Activated naive CD8-positive, alpha-beta T cell treated with anti-CD3 and anti-CD28 coated beads, Interleukin-2, amount 50 U/mL, for 24 hours (primary cell): ENCODE data around the gene AOAH.

Experiments used
- ATAC-seq: fragments of 150-1000 bp; cut with Tn5 transposase; one replicate; pipeline ENCODE4 v1.10.0; 2021
- DNase-seq: peaks from one replicate; pipeline ENCODE4 v3.0.0; 2021
- H3K27ac Mint-ChIP-seq: one replicate; pipeline ENCODE4 v1.8.0; 2021; ENCODE audit warnings: mild to moderate bottlenecking, mixed read lengths
- H3K27me3 Mint-ChIP-seq: one replicate; pipeline ENCODE4 v1.8.0; 2021; ENCODE audit warnings: mixed read lengths
- H3K36me3 Mint-ChIP-seq: one replicate; pipeline ENCODE4 v1.8.0; 2021; ENCODE audit warnings: low read depth, mixed read lengths
- H3K4me1 Mint-ChIP-seq: one replicate; pipeline ENCODE4 v1.8.0; 2021; ENCODE audit warnings: mixed read lengths
- H3K4me3 Mint-ChIP-seq: one replicate; pipeline ENCODE4 v1.8.0; 2021; ENCODE audit warnings: mild to moderate bottlenecking, moderate library complexity, mixed read lengths
- H3K9me3 Mint-ChIP-seq: one replicate; pipeline ENCODE4 v1.8.0; 2021; ENCODE audit warnings: mixed read lengths

Gene AOAH

GRCh38 chr7:36589391-36589790, 134.9 kb downstream of the AOAH start:
- H3K36me3 Mint-ChIP-seq: peaks cover 6% of the 10 kb centered on the region
- H3K4me3 Mint-ChIP-seq: no peak overlapping the region
- no peaks in the 10 kb centered on the region for H3K9me3 Mint-ChIP-seq
- no peaks in the 10 kb centered on the region for H3K4me1 Mint-ChIP-seq
- H3K27ac Mint-ChIP-seq: no peak overlapping the region
- no peak for ATAC-seq
- DNase-seq: no peak
- no peaks in the 10 kb centered on the region for H3K27me3 Mint-ChIP-seq

GRCh38 chr7:36583318-36583717, 141.0 kb downstream of the AOAH start:
- Mint-ChIP-seq H3K9me3 (peaks cover 8% of the 10 kb centered on the region), H3K36me3 (peaks cover 13% of the 10 kb centered on the region), H3K27ac (no peak overlapping the region), H3K4me3 (no peak overlapping the region), H3K27me3 (no peaks in the 10 kb centered on the region), H3K4me1 (peaks cover 15% of the 10 kb centered on the region)
- ATAC-seq: peak; percentile 91
- DNase-seq: no peak

GRCh38 chr7:36575832-36576231, 148.5 kb downstream of the AOAH start:
- Mint-ChIP-seq H3K4me1 (peaks cover 12% of the 10 kb centered on the region), H3K36me3 (peaks cover 30% of the 10 kb centered on the region), H3K27ac (no peak overlapping the region), H3K4me3 (no peak overlapping the region), H3K27me3 (no peaks in the 10 kb centered on the region), H3K9me3 (peaks cover 13% of the 10 kb centered on the region)
- ATAC-seq (no peak), DNase-seq (no peak)

DNA sequence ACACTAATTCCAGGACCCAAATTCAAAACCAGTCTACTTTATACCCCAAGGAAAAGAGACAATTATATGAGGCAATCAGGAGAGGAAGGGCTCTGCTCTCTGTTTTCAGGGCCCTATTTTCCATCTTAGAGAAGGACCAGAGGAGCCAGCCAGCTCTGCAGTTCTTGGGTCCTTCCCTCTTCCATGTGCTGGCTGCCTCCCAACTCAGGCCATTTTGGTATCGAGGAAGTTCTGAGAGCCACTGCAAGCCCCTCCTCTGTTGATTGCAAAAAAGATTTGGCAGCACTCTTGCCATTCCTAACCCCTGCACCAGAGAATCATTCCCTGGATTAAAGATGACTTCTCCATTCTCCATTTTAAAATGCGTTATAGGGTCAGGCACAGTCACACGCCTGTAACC, 151.2 kb downstream of the AOAH start:
- Mint-ChIP-seq H3K27me3 (no peaks in the 10 kb centered on the region), H3K4me1 (peaks cover 19% of the 10 kb centered on the region)

DNA sequence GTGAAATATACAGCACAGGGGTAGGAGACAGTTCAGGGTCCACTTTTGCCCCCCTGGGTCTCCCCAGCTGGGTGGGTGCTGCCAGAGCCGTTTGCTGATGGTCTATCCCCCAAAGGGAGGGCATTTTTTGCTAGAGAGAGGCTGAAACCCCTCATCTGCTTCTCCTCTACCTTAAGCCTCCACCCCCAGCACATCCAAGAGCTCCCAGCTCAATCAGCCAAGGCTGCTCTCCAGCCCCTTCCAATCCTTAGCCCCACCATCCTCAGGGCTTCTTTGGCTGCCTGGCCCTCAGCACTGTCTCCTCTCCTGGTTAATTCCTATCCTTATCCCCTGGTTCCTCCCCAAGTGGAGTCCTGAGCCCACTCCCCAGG, 153.1 kb downstream of the AOAH start:
- Mint-ChIP-seq H3K4me3 (no peak overlapping the region), H3K4me1 (peaks cover 18% of the 10 kb centered on the region), H3K27me3 (no peaks in the 10 kb centered on the region), H3K27ac (peak overlapping the region; percentile 11), H3K9me3 (no peaks in the 10 kb centered on the region), H3K36me3 (peaks cover 12% of the 10 kb centered on the region)
- DNase-seq (no peak), ATAC-seq (no peak)

More for the DNA sequence above, 151.2 kb downstream of the AOAH start:
- Mint-ChIP-seq H3K9me3 (peaks cover 4% of the 10 kb centered on the region), H3K36me3 (peaks cover 23% of the 10 kb centered on the region), H3K4me3 (no peak overlapping the region), H3K27ac (no peak overlapping the region)
- DNase-seq: no peak
- no peak for ATAC-seq

DNA sequence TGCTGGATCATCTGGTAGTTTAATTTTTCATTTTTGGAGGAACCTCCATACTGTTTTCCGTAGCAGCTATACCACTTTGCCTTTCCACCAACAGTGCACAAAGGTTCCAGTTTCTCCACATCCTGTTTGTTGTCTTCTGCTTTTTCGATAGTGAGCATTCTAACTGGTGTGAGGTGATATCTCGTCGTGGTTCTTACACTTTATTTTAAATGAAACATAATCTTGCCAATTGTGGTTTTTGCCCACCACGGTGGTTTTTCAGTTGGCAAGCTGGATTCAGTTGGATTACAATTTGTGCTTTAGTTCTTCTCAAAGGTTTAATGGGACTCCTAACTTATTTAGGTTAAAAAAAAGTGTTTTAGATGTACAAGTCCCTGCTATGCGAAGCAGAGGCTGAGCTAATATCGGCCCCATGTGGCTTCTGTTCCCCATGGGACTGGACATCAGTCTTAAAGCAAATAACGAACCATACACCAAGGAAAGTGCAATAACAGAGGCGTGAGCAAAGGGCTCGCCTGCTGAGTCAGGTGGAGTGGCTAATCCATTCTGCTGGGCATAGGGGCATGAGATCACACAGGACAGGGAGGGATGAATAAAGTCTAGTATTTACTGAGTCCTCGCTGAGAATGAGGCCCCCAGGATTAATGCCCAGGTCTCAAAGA, 153.6 kb downstream of the AOAH start:
- Mint-ChIP-seq H3K27me3 (no peaks in the 10 kb centered on the region), H3K27ac (no peak overlapping the region), H3K9me3 (no peaks in the 10 kb centered on the region), H3K4me1 (peaks cover 13% of the 10 kb centered on the region), H3K36me3 (peaks cover 9% of the 10 kb centered on the region), H3K4me3 (no peak overlapping the region)
- ATAC-seq (no peak), DNase-seq (no peak)

DNA sequence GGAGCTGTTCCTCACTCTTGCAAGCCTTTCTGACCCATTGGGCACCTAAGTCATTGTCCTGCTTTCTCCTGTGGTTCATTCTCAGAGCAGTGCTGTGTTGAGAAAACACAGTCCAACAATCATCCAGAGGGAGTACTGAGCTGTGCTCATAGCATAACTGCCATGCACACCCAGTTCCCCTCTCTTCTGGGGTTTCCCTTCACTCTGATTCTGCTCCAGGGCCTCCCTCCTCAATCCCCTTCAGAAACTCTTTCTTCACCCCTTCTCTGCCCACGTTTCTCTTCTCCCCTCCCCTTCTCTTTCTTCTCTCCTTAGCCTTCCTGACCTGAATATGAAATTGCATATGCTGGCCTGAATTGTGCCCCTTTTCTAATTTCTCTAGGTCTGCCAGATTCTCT, 155.8 kb downstream of the AOAH start:
- no peak for DNase-seq
- no peak for ATAC-seq
- Mint-ChIP-seq H3K9me3 (no peaks in the 10 kb centered on the region), H3K4me3 (no peak overlapping the region), H3K36me3 (no peaks in the 10 kb centered on the region), H3K27me3 (no peaks in the 10 kb centered on the region), H3K4me1 (peaks cover 17% of the 10 kb centered on the region), H3K27ac (no peak overlapping the region)

DNA sequence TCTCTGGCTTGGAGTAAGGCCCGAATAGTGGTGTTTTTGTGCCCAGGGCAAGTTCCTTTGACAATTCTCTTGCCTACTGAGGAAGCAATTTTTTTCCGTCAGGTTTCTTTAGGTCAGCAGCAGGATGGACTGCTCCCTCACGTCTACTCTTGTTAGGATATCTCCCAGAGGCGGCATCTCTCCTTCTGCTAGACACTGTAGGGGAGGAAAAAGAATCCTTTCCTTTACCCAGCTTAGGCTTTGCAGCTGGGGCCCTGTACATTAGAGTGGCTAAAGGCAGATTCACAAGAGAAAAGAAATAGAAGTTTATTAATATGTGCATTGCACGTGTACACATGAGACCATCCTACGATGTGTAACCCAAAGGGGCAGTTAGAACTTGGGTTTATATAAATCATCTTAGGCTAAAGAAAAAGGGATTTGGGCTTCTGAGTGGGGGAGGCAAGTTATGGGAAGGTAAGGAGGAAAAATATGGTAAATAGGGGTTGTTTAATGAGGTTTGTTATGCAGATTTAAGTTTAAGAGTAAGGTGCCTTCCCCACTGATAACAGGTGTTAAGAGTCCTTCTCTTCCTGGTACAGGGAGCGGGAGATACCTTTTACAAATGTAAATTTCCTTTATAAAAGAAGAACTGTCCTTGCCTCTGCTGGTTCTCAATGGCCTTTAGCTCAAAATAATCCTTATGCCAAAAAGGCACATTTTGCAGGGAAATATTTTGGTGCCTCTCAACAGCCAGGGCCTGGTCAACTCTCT, 156.4 kb downstream of the AOAH start:
- Mint-ChIP-seq H3K36me3 (no peaks in the 10 kb centered on the region), H3K27ac (no peak overlapping the region), H3K4me3 (no peak overlapping the region)

GRCh38 chr7:36565792-36566356, 158.4 kb downstream of the AOAH start:
- H3K36me3 Mint-ChIP-seq: no peaks in the 10 kb centered on the region
- DNase-seq: no peak
- no peaks in the 10 kb centered on the region for H3K27me3 Mint-ChIP-seq
- no peak overlapping the region for H3K4me3 Mint-ChIP-seq
- no peak overlapping the region for H3K27ac Mint-ChIP-seq
- ATAC-seq: no peak
- H3K9me3 Mint-ChIP-seq: no peaks in the 10 kb centered on the region
- H3K4me1 Mint-ChIP-seq: peaks cover 11% of the 10 kb centered on the region

More for the DNA sequence above, 156.4 kb downstream of the AOAH start:
- DNase-seq: no peak
- no peak for ATAC-seq
- H3K4me1 Mint-ChIP-seq: peaks cover 17% of the 10 kb centered on the region
- H3K27me3 Mint-ChIP-seq: no peaks in the 10 kb centered on the region
- H3K9me3 Mint-ChIP-seq: no peaks in the 10 kb centered on the region

DNA sequence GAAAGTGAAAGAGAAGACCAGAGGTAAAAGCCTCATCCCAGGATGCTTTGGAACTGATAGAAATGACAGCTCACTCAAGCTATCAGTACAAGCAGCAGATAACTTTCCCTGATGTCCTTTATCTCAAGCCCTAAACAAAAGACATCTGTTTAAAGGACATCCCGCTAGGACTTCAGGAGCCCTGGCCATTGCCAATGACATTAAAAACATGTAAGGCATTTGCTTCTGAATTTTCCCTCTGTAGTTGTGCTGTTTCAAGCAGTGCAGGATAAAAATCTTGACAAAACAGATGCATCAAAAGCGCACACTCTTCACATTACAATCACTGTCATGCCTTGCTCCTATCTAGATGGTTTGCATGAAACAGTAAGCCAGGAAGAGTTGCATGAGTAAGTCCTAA, 159.8 kb downstream of the AOAH start:
- H3K4me1 Mint-ChIP-seq: peaks cover 4% of the 10 kb centered on the region
- DNase-seq (no peak), ATAC-seq (no peak)
- no peaks in the 10 kb centered on the region for H3K36me3 Mint-ChIP-seq
- no peaks in the 10 kb centered on the region for H3K27me3 Mint-ChIP-seq
- no peaks in the 10 kb centered on the region for H3K9me3 Mint-ChIP-seq
- no peak overlapping the region for H3K4me3 Mint-ChIP-seq
- no peak overlapping the region for H3K27ac Mint-ChIP-seq

GRCh38 chr7:36563706-36564327, 160.5 kb downstream of the AOAH start:
- Mint-ChIP-seq H3K4me3 (no peak overlapping the region), H3K27ac (peak overlapping the region; percentile 8), H3K36me3 (peaks cover 4% of the 10 kb centered on the region), H3K4me1 (peaks cover 4% of the 10 kb centered on the region), H3K9me3 (no peaks in the 10 kb centered on the region), H3K27me3 (no peaks in the 10 kb centered on the region)
- ATAC-seq: no peak
- no peak for DNase-seq

DNA sequence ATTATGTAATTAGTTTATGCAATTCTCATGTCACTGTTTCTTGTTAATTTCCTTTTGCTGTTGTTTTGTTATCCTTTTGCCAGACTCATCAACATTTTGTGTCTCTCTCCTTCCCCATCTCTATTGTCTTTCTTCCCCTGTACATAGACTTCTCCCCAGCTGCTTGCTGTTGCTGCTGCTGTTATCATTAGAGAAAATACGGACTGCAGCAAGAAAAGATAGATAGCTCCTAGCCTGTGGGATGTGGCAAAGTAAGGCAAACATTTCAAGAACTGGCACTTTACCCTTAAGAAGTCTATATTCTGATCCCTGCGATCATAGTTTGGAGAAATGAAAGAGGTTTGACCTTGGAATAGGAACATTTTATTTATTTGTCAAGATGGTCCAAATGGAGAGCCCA, 162.2 kb downstream of the AOAH start:
- Mint-ChIP-seq H3K36me3 (peaks cover 4% of the 10 kb centered on the region), H3K27ac (no peak overlapping the region), H3K4me1 (peaks cover 4% of the 10 kb centered on the region), H3K9me3 (no peaks in the 10 kb centered on the region), H3K27me3 (no peaks in the 10 kb centered on the region), H3K4me3 (no peak overlapping the region)
- no peak for DNase-seq
- ATAC-seq: no peak

DNA sequence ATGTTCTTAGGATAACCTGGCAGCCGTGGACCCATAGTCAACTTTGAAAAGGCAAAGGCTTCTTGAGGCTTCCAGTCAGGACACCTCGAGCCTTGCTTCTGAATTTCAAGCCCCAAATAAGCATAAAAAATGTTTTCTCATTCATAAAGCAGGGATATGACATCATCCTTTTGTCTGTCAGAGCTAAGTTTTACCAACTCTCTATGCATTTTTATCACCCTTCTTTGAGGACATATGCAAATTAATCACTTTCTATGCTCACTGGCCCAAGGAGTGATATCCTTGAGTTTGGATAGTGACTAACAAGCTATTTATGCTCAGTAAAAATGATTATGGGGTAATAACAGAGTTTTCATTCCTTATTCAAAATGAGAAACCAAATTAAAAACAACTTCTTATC, 175.3 kb downstream of the AOAH start:
- Mint-ChIP-seq H3K27me3 (no peaks in the 10 kb centered on the region), H3K9me3 (no peaks in the 10 kb centered on the region), H3K27ac (no peak overlapping the region), H3K36me3 (peaks cover 3% of the 10 kb centered on the region), H3K4me1 (no peaks in the 10 kb centered on the region), H3K4me3 (no peak overlapping the region)
- ATAC-seq (no peak), DNase-seq (no peak)

DNA sequence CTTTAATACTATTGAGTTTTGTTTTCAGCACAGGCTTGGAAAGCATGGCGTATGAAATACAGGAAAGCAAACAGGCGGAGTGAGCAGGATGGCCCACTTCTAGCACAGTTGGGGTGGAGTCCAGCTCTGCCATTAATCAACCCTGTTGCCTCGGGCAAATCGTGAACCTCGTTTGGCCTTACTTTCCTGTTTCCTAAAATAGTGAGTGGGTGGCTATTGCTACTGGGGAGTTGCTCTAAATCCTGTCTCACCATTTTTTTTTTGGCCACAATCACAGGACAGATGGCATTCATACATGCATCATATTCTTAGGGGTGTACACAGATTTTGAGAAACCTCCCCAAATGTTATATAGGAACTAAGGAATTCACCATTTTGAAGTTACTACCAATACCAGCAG, 176.9 kb downstream of the AOAH start:
- Mint-ChIP-seq H3K36me3 (peaks cover 3% of the 10 kb centered on the region), H3K9me3 (no peaks in the 10 kb centered on the region), H3K4me1 (no peaks in the 10 kb centered on the region), H3K27ac (no peak overlapping the region), H3K4me3 (no peak overlapping the region), H3K27me3 (no peaks in the 10 kb centered on the region)
- no peak for ATAC-seq
- DNase-seq: no peak

DNA sequence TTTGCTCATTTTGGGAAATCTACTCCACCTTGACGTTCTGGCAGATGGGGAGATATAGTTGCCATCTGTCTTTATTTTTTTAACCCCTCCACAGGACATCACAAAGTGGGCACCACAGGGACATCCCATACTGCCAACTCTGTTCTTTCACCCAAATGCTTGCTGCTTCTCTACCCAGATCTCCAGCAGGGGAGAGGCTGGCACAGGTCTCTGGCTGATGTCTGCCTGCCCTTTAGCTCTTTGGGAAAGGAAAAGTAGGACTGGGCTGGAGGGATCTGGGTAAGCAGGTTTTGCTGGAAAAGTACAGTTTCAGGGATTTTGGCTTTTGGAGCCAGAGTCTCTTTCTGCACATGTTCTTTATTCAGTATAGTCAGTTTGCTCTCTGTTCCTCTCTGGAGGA, 178.0 kb downstream of the AOAH start:
- peaks cover 3% of the 10 kb centered on the region for H3K36me3 Mint-ChIP-seq
- no peak overlapping the region for H3K27ac Mint-ChIP-seq
- H3K9me3 Mint-ChIP-seq: no peaks in the 10 kb centered on the region
- no peak for DNase-seq
- H3K4me3 Mint-ChIP-seq: no peak overlapping the region
- no peaks in the 10 kb centered on the region for H3K27me3 Mint-ChIP-seq
- H3K4me1 Mint-ChIP-seq: no peaks in the 10 kb centered on the region
- ATAC-seq: no peak
